Activated B cell treated with CpG ODN at 0.5 μM for 24 hours (primary cell): ENCODE data around the gene SUSD2. TPM values are rescaled to one million over a fixed set of nuclear protein-coding genes. Genes with fewer than 3 reads are reported as not detected.

Experiments used
- ATAC-seq: fragments of 200-7000 bp; cut with Tn5 transposase; one replicate; pipeline ENCODE4 v1.10.0; 2021; ENCODE audit warnings: low read depth, mild to moderate bottlenecking, moderate library complexity
- CTCF ChIA-PET: fragments of 350-600 bp; sonication (Branson Sonifier 250); formaldehyde crosslinking; loops from one replicate; lab custom pipeline; 2021; ENCODE audit warnings: antibody characterized with exemption; lab: Charles Lee
- POLR2A ChIA-PET: fragments of 350-600 bp; sonication (Branson Sonifier 250); formaldehyde crosslinking; loops from one replicate; lab custom pipeline; 2021; ENCODE audit warnings: antibody characterized with exemption; lab: Charles Lee
- DNase-seq: peaks from one replicate; pipeline ENCODE4 v3.0.0; 2022
- H3K27ac Mint-ChIP-seq: one replicate; pipeline ENCODE4 v1.8.0; 2020; ENCODE audit warnings: mixed read lengths
- H3K27me3 Mint-ChIP-seq: one replicate; pipeline ENCODE4 v1.8.0; 2021; ENCODE audit warnings: mixed read lengths
- H3K36me3 Mint-ChIP-seq: one replicate; pipeline ENCODE4 v1.8.0; 2021; ENCODE audit warnings: low read depth, mixed read lengths
- H3K4me1 Mint-ChIP-seq: one replicate; pipeline ENCODE4 v1.8.0; 2021; ENCODE audit warnings: mixed read lengths
- H3K4me3 Mint-ChIP-seq: one replicate; pipeline ENCODE4 v1.8.0; 2020; ENCODE audit warnings: mild to moderate bottlenecking, mixed read lengths
- H3K9me3 Mint-ChIP-seq: one replicate; pipeline ENCODE4 v1.8.0; 2020; ENCODE audit warnings: mixed read lengths
- intact Hi-C: fragments of 100-400 bp; cut with micrococcal nuclease; formaldehyde crosslinking; loops from one replicate; pipeline ENCODE4 v1.15.1; 2024
- total RNA-seq: library from RNA; stranded (reverse); gene quantifications from 2 replicates; pipeline ENCODE4 v1.2.3, GENCODE V29; 2022
- TF ChIP-seq, protein P1 (sequence below): fragments of 200-600 bp; IDR thresholded peaks from one replicate; pipeline ENCODE4 v1.8.0; 2022; ENCODE audit warnings: antibody characterized with exemption, mild to moderate bottlenecking

Gene SUSD2
- total RNA-seq, 1 donor from 2014 or later = 0.93 TPM

DNA sequence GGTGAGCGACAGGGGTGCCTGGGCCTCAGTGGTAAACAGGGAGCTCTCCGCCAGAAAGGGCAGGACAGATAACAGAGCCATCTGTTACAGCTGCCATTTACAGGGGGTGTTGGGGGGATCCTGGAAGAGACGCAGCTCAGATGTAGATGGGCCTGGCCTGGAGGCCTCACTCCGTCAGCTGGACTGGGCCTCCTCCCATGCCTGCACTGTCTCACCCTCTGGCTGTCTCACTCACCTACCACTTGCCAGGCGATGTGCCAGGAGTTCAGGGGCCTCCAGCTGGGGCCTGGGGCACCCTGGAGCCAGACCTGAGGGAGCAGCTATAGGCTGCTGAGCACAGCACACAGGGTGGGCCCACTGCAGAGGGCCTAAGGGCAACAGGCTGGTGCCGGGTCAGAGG lies 16.3 kb upstream of the SUSD2 start:
- no peak overlapping the region for H3K27ac Mint-ChIP-seq
- ChIA-PET POLR2A (interaction anchor here (0.6 to 0.8 kb wide), 2 partner anchors 9 to 125 kb away, joined by 3 to 4 read pairs; no protein-coding TSS in a partner anchor), CTCF (interaction anchor here (2.0 to 2.9 kb wide), 2 partner anchors 9 to 10 kb away, joined by 7 to 15 read pairs; no protein-coding TSS in a partner anchor)
- ATAC-seq (no peak), DNase-seq (no peak)
- H3K4me1 Mint-ChIP-seq = peaks cover 8% of the 10 kb centered on the region
- no peaks in the 10 kb centered on the region for H3K27me3 Mint-ChIP-seq
- H3K9me3 Mint-ChIP-seq = no peaks in the 10 kb centered on the region
- H3K36me3 Mint-ChIP-seq = peaks cover 59% of the 10 kb centered on the region
- intact Hi-C loops = no loop called here
- no peak overlapping the region for H3K4me3 Mint-ChIP-seq
- TF ChIP-seq, protein P1, sequence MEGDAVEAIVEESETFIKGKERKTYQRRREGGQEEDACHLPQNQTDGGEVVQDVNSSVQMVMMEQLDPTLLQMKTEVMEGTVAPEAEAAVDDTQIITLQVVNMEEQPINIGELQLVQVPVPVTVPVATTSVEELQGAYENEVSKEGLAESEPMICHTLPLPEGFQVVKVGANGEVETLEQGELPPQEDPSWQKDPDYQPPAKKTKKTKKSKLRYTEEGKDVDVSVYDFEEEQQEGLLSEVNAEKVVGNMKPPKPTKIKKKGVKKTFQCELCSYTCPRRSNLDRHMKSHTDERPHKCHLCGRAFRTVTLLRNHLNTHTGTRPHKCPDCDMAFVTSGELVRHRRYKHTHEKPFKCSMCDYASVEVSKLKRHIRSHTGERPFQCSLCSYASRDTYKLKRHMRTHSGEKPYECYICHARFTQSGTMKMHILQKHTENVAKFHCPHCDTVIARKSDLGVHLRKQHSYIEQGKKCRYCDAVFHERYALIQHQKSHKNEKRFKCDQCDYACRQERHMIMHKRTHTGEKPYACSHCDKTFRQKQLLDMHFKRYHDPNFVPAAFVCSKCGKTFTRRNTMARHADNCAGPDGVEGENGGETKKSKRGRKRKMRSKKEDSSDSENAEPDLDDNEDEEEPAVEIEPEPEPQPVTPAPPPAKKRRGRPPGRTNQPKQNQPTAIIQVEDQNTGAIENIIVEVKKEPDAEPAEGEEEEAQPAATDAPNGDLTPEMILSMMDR = no peak

DNA sequence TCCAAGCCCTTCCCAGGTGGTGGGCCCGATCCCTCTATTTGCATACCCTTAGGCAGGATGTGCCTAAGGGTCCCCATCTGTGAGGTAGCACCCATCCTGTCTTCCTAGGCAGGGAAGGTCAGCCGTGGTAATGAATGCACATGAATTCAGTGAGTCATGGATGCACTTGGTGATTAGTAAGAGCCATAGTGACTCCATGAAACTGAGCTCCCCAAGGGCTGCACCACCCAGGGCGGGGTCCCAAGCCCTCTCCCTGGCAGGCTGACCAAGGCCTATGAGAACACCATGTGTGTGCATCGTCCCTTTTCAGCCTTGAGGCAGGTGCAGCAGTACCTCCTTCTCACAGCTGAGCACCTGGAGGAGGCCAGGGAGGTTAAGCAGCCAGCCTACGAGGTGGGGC lies 15.6 kb upstream of the SUSD2 start:
- Mint-ChIP-seq H3K4me3 (no peak overlapping the region), H3K36me3 (peaks cover 62% of the 10 kb centered on the region), H3K4me1 (peaks cover 8% of the 10 kb centered on the region), H3K27ac (no peak overlapping the region), H3K9me3 (no peaks in the 10 kb centered on the region), H3K27me3 (no peaks in the 10 kb centered on the region)
- POLR2A ChIA-PET = no interaction called here
- intact Hi-C loops = no loop called here
- TF ChIP-seq, protein P1 = no peak
- no peak for DNase-seq
- CTCF ChIA-PET = interaction anchor here (2.0 to 2.9 kb wide), 2 partner anchors 9 kb away, joined by 7 to 15 read pairs; no protein-coding TSS in a partner anchor
- no peak for ATAC-seq

DNA sequence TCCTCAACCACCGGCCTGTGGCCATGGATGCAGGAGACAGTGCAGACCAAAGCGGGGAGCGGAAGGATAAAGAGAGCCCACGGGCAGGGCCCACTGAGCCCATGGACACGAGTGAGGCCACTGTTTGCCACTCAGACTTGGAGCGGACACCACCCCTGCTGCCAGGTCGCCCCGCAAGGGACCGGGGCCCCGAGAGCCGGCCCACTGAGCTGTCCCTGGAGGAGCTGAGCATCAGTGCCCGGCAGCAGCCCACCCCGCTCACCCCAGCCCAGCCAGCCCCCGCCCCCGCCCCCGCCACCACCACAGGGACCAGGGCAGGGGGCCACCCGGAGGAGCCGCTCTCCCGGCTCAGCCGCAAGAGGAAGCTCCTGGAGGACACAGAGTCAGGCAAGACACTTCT lies 14.5 kb upstream of the SUSD2 start:
- ATAC-seq = no peak
- POLR2A ChIA-PET = interaction anchor here (1.0 kb wide), 1 partner anchor 8 kb away, joined by 3 read pairs; no protein-coding TSS in a partner anchor
- intact Hi-C loops = no loop called here

DNA sequence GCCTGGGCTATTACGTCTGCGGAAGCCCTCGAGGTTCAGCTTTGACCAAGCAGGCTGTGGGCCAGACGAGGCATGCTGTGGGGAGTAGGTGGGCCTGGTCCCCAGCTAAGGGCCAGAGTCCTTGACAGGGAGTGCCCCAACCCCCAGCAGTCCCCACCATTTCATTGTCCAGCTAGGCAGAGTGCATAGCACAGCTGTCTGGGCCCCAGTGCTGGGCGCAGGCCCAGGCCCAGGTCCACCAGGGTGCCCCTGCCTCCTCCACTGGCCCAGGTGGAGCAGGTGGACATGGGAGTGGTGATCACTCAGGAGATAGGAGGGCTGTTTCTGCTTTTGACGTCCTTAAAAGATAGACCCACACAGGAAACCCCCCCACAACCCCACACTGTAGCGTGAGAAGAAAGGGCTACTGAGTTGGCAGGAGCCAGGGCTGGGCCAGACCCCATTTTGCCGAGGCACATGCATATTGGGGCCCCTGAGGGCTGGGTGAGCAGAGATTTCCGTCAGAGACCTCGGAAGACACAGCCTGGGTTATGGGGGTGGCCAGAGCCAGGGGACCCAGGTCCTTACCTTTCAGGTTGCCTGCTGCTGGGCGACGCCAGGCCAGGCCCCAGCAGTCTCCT lies 11.7 kb upstream of the SUSD2 start:
- DNase-seq = no peak
- Mint-ChIP-seq H3K9me3 (no peaks in the 10 kb centered on the region), H3K27me3 (no peaks in the 10 kb centered on the region), H3K36me3 (peaks cover 67% of the 10 kb centered on the region), H3K4me3 (no peak overlapping the region), H3K27ac (no peak overlapping the region), H3K4me1 (no peaks in the 10 kb centered on the region)
- ChIA-PET CTCF (no interaction called here), POLR2A (no interaction called here)
- ATAC-seq = no peak
- TF ChIP-seq, protein P1 = no peak
- intact Hi-C loops = loop anchor here (10.0 kb wide), 2 partner anchors 185 to 215 kb away; partner anchors contain the start of gene GSTT2

More for the DNA sequence above, 14.5 kb upstream of the SUSD2 start:
- TF ChIP-seq, protein P1 = no peak
- no peak overlapping the region for H3K4me3 Mint-ChIP-seq
- no peak for DNase-seq
- H3K27me3 Mint-ChIP-seq = no peaks in the 10 kb centered on the region
- CTCF ChIA-PET = interaction anchor here (2.0 to 2.9 kb wide), 2 partner anchors 8 to 11 kb away, joined by 7 to 15 read pairs; no protein-coding TSS in a partner anchor
- no peak overlapping the region for H3K27ac Mint-ChIP-seq
- peaks cover 67% of the 10 kb centered on the region for H3K36me3 Mint-ChIP-seq
- no peaks in the 10 kb centered on the region for H3K9me3 Mint-ChIP-seq
- peaks cover 8% of the 10 kb centered on the region for H3K4me1 Mint-ChIP-seq

DNA sequence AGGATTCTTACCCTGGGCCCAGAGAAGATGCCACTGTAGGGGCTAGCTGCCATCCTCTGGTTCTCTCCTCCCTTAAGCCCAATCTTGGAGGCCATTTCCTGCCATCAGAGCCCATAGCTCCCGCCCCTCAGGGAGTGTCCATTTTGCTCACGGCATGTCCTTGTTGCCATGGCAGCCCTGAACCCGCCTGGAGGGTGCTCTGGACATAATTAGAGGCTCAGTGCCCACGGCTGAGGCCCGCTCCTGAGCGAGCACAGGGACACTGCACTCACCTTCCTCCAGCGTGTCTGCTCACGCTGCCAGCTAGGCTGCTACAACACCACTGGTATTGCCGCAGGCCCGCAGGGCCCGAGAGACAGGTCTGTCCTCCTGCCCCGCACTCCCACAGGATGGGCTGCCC lies 11.1 kb upstream of the SUSD2 start:
- no peak for DNase-seq
- Mint-ChIP-seq H3K4me3 (no peak overlapping the region), H3K4me1 (no peaks in the 10 kb centered on the region), H3K9me3 (no peaks in the 10 kb centered on the region), H3K27me3 (no peaks in the 10 kb centered on the region), H3K27ac (no peak overlapping the region), H3K36me3 (peaks cover 67% of the 10 kb centered on the region)
- TF ChIP-seq, protein P1 = no peak
- no peak for ATAC-seq
- ChIA-PET CTCF (no interaction called here), POLR2A (no interaction called here)
- intact Hi-C loops = loop anchor here (10.0 kb wide), 2 partner anchors 185 to 215 kb away; partner anchors contain the start of gene GSTT2
